ENCODE data around the gene THBS1.

DNA sequence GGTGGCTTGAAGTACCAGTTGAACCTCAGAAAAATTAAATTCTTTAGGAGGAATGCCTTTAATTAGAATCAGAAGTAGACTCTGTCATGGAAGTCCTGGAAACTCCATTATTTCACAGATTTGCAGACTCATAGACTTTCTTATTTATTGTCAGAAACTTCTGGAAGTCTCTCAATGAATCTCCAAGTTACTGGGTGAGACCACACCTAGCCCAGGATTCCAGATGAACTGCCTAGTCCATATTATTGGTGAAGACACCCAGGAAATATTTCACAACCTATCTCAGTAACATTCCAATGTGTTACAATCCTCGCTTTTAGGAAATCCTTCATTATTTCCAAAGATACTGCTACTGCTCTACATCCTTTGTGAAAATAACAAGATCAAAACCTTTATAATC lies 6.5 kb upstream of the THBS1 start:
- TF ChIP-seq SP1 (IDR thresholded peaks at IDR 0.05), result no peak
- TF ChIP-seq TARDBP (IDR thresholded peaks at IDR 0.05), result no peak
- no peak for TF ChIP-seq FOXM1 (IDR thresholded peaks at IDR 0.05; ENCODE audit: borderline replicate concordance)
- no peak for TF ChIP-seq ZNF384 (IDR thresholded peaks at IDR 0.05)
- no peak for TF ChIP-seq HDGF (IDR thresholded peaks at IDR 0.05; ENCODE audit: borderline replicate concordance)
